ENCODE data around the gene ZWILCH. TPM values are rescaled to one million over a fixed set of nuclear protein-coding genes. Genes with fewer than 3 reads are reported as not detected.
"Not testable (repeated sequence)": the region's sequence is repeated elsewhere in the genome, so short reads cannot be mapped to it uniquely, and the experiment has no call there.

ZWILCH gene
- 2.5 TPM for total RNA-seq
- long read RNA-seq, transcript ZWILCH-201 (19 exons, 3,960 nt): major isoform, 6 of 8 reads
- long read RNA-seq, partial matches to known transcripts: 0 of 8 reads
- long read RNA-seq, other reads (novel, unspliced or antisense): 1 of 8 reads

- intact Hi-C loops (cut with DNase I): no loop called here
Observed at GRCh38 chr15:66504563-66505429, at the start of gene ZWILCH, which contains the start of gene RPL4. TSS of gene ZWILCH (plus strand) at chr15:66505326. CDS start at chr15:66505339, 13 bp downstream. TSS of gene RPL4 (minus strand) at chr15:66504855. CDS start at chr15:66504790, 65 bp downstream.

GRCh38 chr15:66456211-66456610 is 48.9 kb upstream of the ZWILCH start:
- DNase-seq (no peak), ATAC-seq (ENCODE audit: poor library complexity) (no peak)
- intact Hi-C loops (cut with DNase I): no loop called here

More at GRCh38 chr15:66504563-66505429, at the start of gene ZWILCH, which contains the start of gene RPL4:
- ATAC-seq (ENCODE audit: poor library complexity) (peak; percentile 97), DNase-seq (peak; percentile 89)

DNA sequence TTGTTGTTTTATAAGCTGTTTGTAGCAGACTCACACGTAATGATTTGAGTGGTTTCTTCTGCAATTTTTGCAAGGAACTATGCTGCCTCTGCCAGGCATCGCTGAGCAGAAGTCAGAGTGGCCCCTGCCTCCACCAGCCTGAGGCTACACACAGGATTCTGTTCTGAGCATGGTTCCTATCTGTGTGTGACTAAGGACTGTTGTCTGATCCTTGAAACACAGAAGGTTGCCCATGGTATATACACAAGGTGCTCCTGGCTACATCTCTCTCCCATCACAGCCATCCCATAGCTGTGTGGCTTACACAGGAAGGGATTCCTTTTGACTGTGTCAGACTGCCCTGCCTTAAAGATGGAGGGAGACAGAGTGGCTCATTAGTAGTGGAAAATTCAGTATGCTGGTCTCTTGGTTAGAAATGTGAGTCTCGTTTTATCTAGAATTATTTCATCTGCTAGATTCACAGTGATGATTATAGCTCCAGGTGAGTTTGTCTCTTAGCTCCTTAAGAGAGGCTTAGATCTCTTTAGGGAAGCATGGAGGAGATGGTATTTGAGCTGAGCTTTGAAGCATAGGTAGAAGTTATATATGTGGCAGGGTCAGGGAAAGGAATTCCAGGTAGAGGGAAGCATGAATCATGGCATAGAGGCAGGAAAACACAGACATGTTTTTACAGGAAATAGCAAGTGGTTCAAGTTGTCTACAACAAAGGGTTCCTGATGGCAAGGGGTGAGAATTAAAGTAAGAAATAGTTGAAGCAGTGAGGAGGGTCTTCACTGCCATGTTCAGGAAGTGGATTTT is 45.1 kb upstream of the ZWILCH start:
- no peak for DNase-seq
- intact Hi-C loops (cut with DNase I): no loop called here
- ATAC-seq (ENCODE audit: poor library complexity): no peak

DNA sequence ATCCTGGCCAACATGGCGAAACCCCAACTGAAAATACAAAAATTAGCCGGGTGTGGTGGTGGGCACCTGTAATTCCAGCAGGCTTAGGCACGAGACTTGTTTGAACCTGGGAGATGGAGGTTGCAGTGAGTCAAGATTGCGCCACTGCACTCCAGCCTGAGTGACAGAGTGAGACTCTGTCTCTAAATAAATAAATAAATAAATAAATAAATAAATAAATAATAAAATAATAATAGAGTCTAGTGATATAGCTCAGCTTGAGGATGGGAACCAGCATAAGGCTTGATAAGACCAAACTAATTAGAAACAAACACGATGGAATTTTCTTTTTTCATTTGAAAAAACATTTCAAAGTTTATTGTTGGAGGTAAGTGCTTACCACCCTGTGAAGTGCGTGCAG is 43.8 kb upstream of the ZWILCH start:
- ATAC-seq (ENCODE audit: poor library complexity); DNase-seq; intact Hi-C loops (cut with DNase I): not testable (repeated sequence)

- ATAC-seq (ENCODE audit: poor library complexity): no peak
- intact Hi-C loops (cut with DNase I): no loop called here
- no peak for DNase-seq
Observed at GRCh38 chr15:66461917-66462316, 43.2 kb upstream of the ZWILCH start.

GRCh38 chr15:66462627-66463026 is 42.5 kb upstream of the ZWILCH start:
- DNase-seq (no peak), ATAC-seq (ENCODE audit: poor library complexity) (no peak)
- intact Hi-C loops (cut with DNase I): no loop called here

DNA sequence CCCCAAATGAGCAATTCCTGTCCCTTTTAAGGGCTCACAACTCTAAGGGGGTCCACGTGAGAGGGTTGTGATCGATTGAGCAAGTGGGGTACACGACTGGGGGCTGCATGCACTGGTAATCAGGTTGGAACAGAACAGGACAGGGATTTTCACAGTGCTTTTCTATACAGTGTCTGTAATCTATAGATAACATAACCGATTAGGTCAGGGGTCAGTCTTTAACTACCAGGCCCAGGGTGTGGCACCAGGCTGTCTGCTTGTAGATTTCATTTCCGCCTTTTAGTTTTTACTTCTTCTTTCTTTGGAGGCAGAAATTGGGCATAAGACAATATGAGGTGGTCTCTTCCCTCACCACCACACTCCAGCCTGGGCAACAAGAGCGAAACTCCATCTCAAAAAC is 39.8 kb upstream of the ZWILCH start:
- DNase-seq; intact Hi-C loops (cut with DNase I); ATAC-seq (ENCODE audit: poor library complexity): not testable (repeated sequence)

- ATAC-seq (ENCODE audit: poor library complexity); DNase-seq; intact Hi-C loops (cut with DNase I): not testable (repeated sequence)
Observed at GRCh38 chr15:66467162-66468040, 37.7 kb upstream of the ZWILCH start.

GRCh38 chr15:66470825-66471224 is 34.3 kb upstream of the ZWILCH start:
- intact Hi-C loops (cut with DNase I); ATAC-seq (ENCODE audit: poor library complexity); DNase-seq: not testable (repeated sequence)

DNA sequence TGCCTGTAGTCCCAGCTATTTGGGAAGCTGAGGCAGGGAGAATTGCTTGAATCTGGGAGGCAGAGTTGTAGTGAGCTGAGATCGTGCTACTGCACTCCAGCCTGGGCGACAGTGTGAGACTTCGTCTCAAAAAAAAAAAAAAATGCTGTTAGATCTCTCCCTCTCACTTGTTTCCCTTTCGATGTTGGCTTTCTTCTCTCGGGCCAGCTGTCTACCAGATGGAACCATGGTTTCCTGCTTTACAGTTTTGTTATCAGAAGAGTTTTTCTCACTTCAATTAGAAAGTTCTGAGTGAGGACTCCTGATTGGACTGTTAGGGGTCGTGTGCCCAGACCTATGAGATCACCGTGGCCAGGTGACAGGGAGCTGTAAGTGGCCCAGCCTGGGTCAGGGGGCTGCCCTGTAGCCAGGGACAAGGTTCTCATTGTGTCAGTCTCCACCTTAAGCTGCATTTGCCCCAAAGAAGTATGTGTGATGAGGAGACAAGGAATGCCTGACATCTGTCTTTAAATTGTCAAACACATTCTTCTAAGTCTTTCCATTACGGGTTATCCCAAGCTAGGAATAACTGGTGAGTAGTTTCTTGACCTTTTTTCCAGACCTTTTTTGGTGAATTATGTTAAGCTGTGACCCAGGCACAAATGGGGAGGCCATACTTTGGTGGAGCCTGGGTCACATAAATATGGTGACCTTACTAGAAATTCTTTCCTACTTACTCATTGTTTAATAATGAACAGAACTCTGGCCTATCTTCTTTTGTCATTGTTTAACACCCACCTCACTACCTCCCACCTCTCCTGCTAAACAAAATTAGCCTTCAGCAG is 32.7 kb upstream of the ZWILCH start:
- ATAC-seq (ENCODE audit: poor library complexity): peak; percentile 61
- DNase-seq: no peak
- intact Hi-C loops (cut with DNase I): no loop called here

- ATAC-seq (ENCODE audit: poor library complexity) (no peak), DNase-seq (no peak)
- intact Hi-C loops (cut with DNase I): no loop called here
Observed at GRCh38 chr15:66474135-66474534, 31.0 kb upstream of the ZWILCH start.

GRCh38 chr15:66474963-66475362 is 30.2 kb upstream of the ZWILCH start:
- ATAC-seq (ENCODE audit: poor library complexity) (no peak), DNase-seq (no peak)
- intact Hi-C loops (cut with DNase I): no loop called here

GRCh38 chr15:66476535-66476934 is 28.6 kb upstream of the ZWILCH start:
- no peak for ATAC-seq (ENCODE audit: poor library complexity)
- intact Hi-C loops (cut with DNase I): no loop called here
- DNase-seq: no peak

DNA sequence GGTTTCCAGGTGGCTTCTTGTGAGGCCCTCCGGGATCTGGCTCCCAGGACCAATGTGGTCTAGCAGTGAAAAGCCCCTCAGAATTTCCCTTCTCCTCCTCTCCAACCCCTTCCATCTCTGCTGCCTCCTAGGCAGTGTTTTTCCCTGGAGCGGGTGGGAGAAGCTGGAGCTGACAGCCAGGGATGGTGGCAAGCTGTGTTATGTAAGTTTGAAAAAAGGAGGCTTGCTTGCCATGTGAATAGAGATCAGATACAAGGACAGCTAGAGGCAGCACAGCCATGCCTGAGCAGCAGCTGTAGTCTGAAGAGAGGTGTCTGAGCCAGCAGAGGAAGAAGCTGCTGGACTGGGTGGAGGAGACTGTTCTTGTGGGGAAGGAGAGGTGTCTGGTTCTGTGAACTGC is 28.1 kb upstream of the ZWILCH start:
- intact Hi-C loops (cut with DNase I): no loop called here
- ATAC-seq (ENCODE audit: poor library complexity): no peak
- no peak for DNase-seq

DNA sequence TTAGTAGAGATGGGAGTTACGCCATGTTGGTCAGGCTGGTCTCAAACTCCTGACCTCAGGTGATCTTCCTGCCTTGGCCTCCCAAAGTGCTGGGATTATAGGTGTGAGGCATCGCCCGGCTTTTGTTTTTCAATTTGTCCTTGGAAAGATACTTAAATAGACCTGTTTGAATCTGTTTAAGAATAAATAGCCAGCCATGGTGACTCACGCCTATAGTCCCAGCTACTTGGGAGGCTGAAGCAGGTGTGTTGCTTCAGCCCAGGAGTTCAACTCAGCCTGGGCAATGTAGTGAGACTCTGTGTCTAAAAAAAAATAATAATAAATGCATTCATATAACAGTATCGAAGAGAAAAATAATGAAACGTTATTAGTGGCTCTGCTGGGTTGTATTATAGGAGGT is 24.9 kb upstream of the ZWILCH start:
- DNase-seq: no peak

DNA sequence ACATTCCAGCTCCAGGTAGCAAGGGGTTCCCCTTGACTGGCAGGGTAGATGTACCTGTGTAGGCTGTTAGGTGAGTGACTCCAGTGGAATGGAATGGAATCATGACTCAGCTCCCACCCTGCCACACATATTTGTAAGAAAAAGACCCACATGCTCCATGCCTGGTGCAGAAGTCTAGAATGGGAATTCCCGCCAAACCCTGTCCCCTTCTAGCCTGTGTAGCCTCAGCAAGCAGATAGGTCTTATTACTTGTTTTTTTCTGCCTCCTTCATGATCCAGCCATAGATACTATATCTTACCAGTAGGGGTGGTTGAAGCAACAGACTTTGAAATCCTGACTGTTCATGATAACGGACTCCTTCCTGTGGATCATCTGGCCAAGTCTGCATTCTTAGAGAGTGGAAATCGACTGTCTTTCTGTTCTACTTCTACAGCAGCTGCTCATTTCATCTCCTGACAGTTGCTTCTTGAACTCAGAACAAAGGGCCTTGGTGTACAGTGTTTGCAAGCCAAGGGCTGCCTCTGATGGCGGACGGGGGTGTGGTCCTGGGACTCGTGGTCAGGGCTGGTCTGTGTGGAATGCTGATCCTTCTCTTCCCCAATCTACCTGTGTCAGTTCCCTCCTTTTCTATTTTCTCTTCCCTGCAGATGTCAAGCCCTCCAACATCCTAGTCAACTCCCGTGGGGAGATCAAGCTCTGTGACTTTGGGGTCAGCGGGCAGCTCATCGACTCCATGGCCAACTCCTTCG is 23.8 kb upstream of the ZWILCH start:
- intact Hi-C loops (cut with DNase I): no loop called here
- ATAC-seq (ENCODE audit: poor library complexity) (no peak), DNase-seq (no peak)

More for the DNA sequence above, 24.9 kb upstream of the ZWILCH start:
- intact Hi-C loops (cut with DNase I): no loop called here
- ATAC-seq (ENCODE audit: poor library complexity): no peak

DNA sequence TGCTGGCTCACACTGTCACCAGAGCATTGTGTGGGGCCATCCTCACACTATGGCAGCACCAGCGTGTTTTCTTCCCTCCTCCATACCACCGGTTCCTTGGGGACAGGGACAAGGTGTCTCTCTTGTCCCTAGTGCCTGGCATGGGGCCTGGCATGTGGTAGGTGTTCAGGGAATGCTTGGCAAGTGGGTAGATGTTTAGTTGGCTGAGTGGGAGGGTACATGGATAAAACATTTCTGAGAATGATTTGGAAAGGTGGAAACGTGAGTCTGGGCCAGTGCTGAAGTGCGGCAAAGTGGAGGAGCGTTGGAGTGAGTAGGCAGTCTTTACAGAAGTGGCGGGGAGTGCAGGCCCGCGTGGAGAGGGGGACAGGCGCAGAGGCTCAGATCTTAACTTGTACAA is 22.6 kb upstream of the ZWILCH start:
- peak; percentile 50 for DNase-seq
- intact Hi-C loops (cut with DNase I): no loop called here
- ATAC-seq (ENCODE audit: poor library complexity): peak; percentile 77
